HEK293T (cell line): ENCODE data around the gene SYNDIG1L.

Source experiments
- CTCF ChIA-PET: fragments of 350-600 bp; formaldehyde crosslinking; extraction: SDS; loops from one replicate; lab custom pipeline; 2021; ENCODE audit warnings: antibody characterized with exemption, inconsistent platforms; lab: Yijun Ruan, JAX
- POLR2A ChIA-PET: fragments of 350-600 bp; formaldehyde crosslinking; extraction: SDS; loops from one replicate; lab custom pipeline; 2020; ENCODE audit warnings: antibody characterized with exemption, inconsistent platforms; lab: Yijun Ruan, JAX
- DNase-seq: peaks from one replicate; pipeline ENCODE4 v3.0.0; 2012; ENCODE audit warnings: mixed read lengths; ENCODE audit errors: extremely low spot score
- ARNT ChIP-seq: fragments of 450-650 bp; IDR thresholded peaks from 2 replicates; pipeline ENCODE4 v1.6.1; 2017; ENCODE audit warnings: mild to moderate bottlenecking
- BHLHE40 ChIP-seq: fragments of 450-650 bp; IDR thresholded peaks from 2 replicates; pipeline ENCODE4 v1.6.1; 2016; ENCODE audit warnings: mild to moderate bottlenecking, moderate library complexity, borderline replicate concordance
- CTBP1 ChIP-seq: fragments of 450-650 bp; IDR thresholded peaks from 2 replicates; pipeline ENCODE4 v1.6.1; 2016; ENCODE audit warnings: borderline replicate concordance
- ELF4 ChIP-seq: fragments of 450-650 bp; IDR thresholded peaks from 2 replicates; pipeline ENCODE4 v1.6.1; 2017; ENCODE audit warnings: antibody characterized with exemption
- FOXA1 ChIP-seq: fragments of 450-650 bp; IDR thresholded peaks from 2 replicates; pipeline ENCODE4 v1.6.1; 2016; ENCODE audit warnings: mild to moderate bottlenecking
- FOXK2 ChIP-seq: fragments of 450-650 bp; IDR thresholded peaks from 2 replicates; pipeline ENCODE4 v1.6.1; 2016; ENCODE audit warnings: mild to moderate bottlenecking
- FOXM1 ChIP-seq: fragments of 450-650 bp; IDR thresholded peaks from 2 replicates; pipeline ENCODE4 v1.6.1; 2017; ENCODE audit warnings: mild to moderate bottlenecking, borderline replicate concordance
- HDGF ChIP-seq: fragments of 450-650 bp; IDR thresholded peaks from 2 replicates; pipeline ENCODE4 v1.6.1; 2017; ENCODE audit warnings: antibody characterized with exemption, borderline replicate concordance
- L3MBTL2 ChIP-seq: fragments of 450-650 bp; conservative IDR thresholded peaks from 2 replicates; pipeline ENCODE4 v1.6.1; 2016; ENCODE audit warnings: mild to moderate bottlenecking
- LEF1 ChIP-seq: fragments of 450-650 bp; IDR thresholded peaks from 2 replicates; pipeline ENCODE4 v1.6.1; 2017; ENCODE audit warnings: mild to moderate bottlenecking, borderline replicate concordance
- NFRKB ChIP-seq: fragments of 450-650 bp; IDR thresholded peaks from 2 replicates; pipeline ENCODE4 v1.6.1; 2016; ENCODE audit warnings: mild to moderate bottlenecking, moderate library complexity
- PKNOX1 ChIP-seq: fragments of 450-650 bp; IDR thresholded peaks from 2 replicates; pipeline ENCODE4 v1.6.1; 2016
- SP1 ChIP-seq: fragments of 450-650 bp; IDR thresholded peaks from 2 replicates; pipeline ENCODE4 v1.6.1; 2017
- SUZ12 ChIP-seq: fragments of 450-650 bp; IDR thresholded peaks from 2 replicates; pipeline ENCODE4 v1.6.1; 2016; ENCODE audit warnings: mild to moderate bottlenecking
- TARDBP ChIP-seq: fragments of 450-650 bp; IDR thresholded peaks from 2 replicates; pipeline ENCODE4 v1.6.1; 2016
- ZNF384 ChIP-seq: fragments of 450-650 bp; IDR thresholded peaks from 2 replicates; pipeline ENCODE4 v1.6.1; 2016

SYNDIG1L gene

GRCh38 chr14:74418031-74418430 is 8.0 kb downstream of the SYNDIG1L start:
- CTCF ChIA-PET, result interaction anchor here (0.5 kb wide), 1 partner anchor 60 kb away, joined by 6 read pairs; no protein-coding TSS in a partner anchor
- no peak for DNase-seq
- TF ChIP-seq LEF1 (no peak), ARNT (no peak), ELF4 (no peak), FOXM1 (no peak), BHLHE40 (no peak), SP1 (no peak), FOXK2 (no peak), ZNF384 (no peak), NFRKB (no peak), CTBP1 (no peak), PKNOX1 (no peak)
- POLR2A ChIA-PET, result no interaction called here

- ChIA-PET POLR2A (no interaction called here), CTCF (no interaction called here)
- no peak for DNase-seq
- TF ChIP-seq HDGF (no peak), ZNF384 (no peak), ARNT (no peak), SUZ12 (no peak), NFRKB (no peak), BHLHE40 (no peak), FOXA1 (no peak), FOXK2 (no peak), TARDBP (no peak), L3MBTL2 (no peak), FOXM1 (no peak)
Observed at GRCh38 chr14:74417611-74418010, 8.4 kb downstream of the SYNDIG1L start.

GRCh38 chr14:74417201-74417600 is 8.8 kb downstream of the SYNDIG1L start:
- CTCF ChIA-PET, result no interaction called here
- TF ChIP-seq SP1, result no peak
- no peak for TF ChIP-seq NFRKB
- TF ChIP-seq FOXM1, result no peak
- TF ChIP-seq CTBP1, result no peak
- no peak for TF ChIP-seq FOXK2
- TF ChIP-seq PKNOX1, result no peak
- no peak for TF ChIP-seq ZNF384
- no peak for TF ChIP-seq TARDBP
- TF ChIP-seq ELF4, result no peak
- TF ChIP-seq L3MBTL2, result no peak
- no peak for TF ChIP-seq LEF1
- no peak for TF ChIP-seq SUZ12
- no peak for TF ChIP-seq FOXA1
- TF ChIP-seq HDGF, result no peak
- no peak for TF ChIP-seq BHLHE40
- TF ChIP-seq ARNT, result no peak
- POLR2A ChIA-PET, result no interaction called here
- DNase-seq, result no peak

GRCh38 chr14:74415115-74415437 is 10.9 kb downstream of the SYNDIG1L start:
- DNase-seq, result no peak
- POLR2A ChIA-PET, result interaction anchor here (0.7 kb wide), 1 partner anchor 10 kb away, joined by 4 read pairs; no protein-coding TSS in a partner anchor
- TF ChIP-seq PKNOX1, result no peak
- TF ChIP-seq LEF1, result no peak
- no peak for TF ChIP-seq SUZ12
- no peak for TF ChIP-seq BHLHE40
- TF ChIP-seq SP1, result no peak
- no peak for TF ChIP-seq TARDBP
- TF ChIP-seq HDGF, result no peak
- CTCF ChIA-PET, result interaction anchor here (0.7 to 0.8 kb wide), 2 partner anchors 15 to 198 kb away, joined by 3 to 5 read pairs; no protein-coding TSS in a partner anchor

- ChIA-PET POLR2A (interaction anchor here (0.7 kb wide), 1 partner anchor 11 kb away, joined by 4 read pairs; no protein-coding TSS in a partner anchor), CTCF (interaction anchor here (0.6 to 0.8 kb wide), 2 partner anchors 16 to 115 kb away, joined by 3 to 5 read pairs; no protein-coding TSS in a partner anchor)
- DNase-seq, result peak; percentile 66
- TF ChIP-seq CTBP1 (no peak), FOXA1 (no peak), TARDBP (no peak), LEF1 (no peak), PKNOX1 (peak; percentile 78), NFRKB (no peak), FOXK2 (no peak)
Observed at GRCh38 chr14:74414403-74415114, 11.5 kb downstream of the SYNDIG1L start.
